GM21423 (cell line): ENCODE data around the gene PDGFA.

Experiments
- ATAC-seq: cut with Tn5 transposase; IDR thresholded peaks from one replicate; pipeline ENCODE4 v1.9.1; 2021; ENCODE audit warnings: mild to moderate bottlenecking, moderate library complexity; ENCODE audit not compliant: unreplicated experiment

The PDGFA gene

DNA sequence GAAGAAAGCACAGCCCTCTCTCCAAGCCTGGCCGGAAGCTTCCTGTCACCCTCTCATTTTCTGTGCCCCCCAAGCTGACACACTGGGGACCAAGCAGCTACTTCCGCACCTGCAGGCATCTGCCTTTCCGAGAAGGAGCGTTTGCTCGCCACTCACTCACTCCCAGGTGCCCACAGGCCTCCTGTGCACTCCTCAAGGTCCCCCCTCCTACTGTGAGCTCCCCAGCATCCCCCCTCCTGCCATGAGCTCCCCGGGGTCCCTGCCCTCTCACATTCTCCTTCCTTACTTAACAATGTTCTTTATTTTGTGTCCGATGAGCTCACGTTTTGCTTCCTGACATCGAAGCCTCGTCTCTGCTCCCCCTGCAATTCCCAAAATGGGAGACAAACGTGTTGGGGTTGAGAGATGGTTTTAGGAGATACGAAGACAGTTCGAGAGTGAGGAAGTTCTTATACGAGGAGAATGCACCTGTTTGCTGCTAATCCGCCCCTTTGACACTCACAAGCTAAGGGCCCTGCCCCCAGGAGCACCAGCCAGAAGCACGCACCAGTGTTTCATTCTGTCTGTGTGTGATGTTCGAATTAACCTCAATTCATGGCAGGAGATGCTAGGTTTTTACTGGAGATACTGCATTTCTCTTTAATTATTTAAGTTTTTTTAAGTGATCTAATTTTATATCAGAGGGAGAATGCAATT, 70.2 kb downstream of the PDGFA start:
- no peak for ATAC-seq

DNA sequence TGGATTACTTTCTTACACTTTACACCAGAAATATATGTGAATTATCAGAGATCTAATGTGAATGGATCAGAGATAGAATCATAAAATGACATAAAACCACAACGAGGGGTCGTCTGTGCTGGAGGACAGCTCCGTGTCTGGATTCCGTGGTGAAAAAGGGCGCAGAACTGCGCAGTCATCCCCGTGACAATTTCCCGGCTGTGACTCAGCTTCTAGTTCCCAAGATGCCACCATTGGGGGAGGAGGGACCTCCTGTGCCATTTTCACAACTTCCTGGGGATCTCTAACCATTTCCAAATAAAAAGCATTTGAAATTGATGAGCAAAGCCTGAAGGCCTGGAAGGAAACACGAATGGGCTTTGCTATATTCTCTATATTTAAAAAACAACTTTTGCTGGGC, 72.1 kb downstream of the PDGFA start:
- ATAC-seq, result no peak
